H9 (cell line): ENCODE data around the gene STARD3. TPM values are rescaled to one million over a fixed set of nuclear protein-coding genes. Genes with fewer than 3 reads are reported as not detected.

Source experiments
- DNase-seq: peaks from one replicate; pipeline ENCODE4 v3.0.0-alpha.2; 2017
- H2AFZ ChIP-seq: one replicate; pipeline ENCODE4 v1.6.1; 2013; ENCODE audit warnings: mild to moderate bottlenecking, low read length, control low read depth, moderate library complexity
- H2AK5ac ChIP-seq: 2 replicates; pipeline ENCODE4 v1.6.1; 2013; ENCODE audit warnings: low read length, control low read depth, mixed read lengths; ENCODE audit not compliant: insufficient read length
- H2BK120ac ChIP-seq: one replicate; pipeline ENCODE4 v1.6.1; 2013; ENCODE audit warnings: low read depth, mild to moderate bottlenecking, low read length, control low read depth, inconsistent platforms; ENCODE audit not compliant: poor library complexity, severe bottlenecking
- H2BK12ac ChIP-seq: 2 replicates; pipeline ENCODE4 v1.6.1; 2013; ENCODE audit warnings: low read length, control low read depth, mixed read lengths, low read depth; ENCODE audit not compliant: insufficient read length
- H2BK15ac ChIP-seq: 2 replicates; pipeline ENCODE4 v1.6.1; 2013; ENCODE audit warnings: low read depth, low read length, control low read depth
- H2BK20ac ChIP-seq: one replicate; pipeline ENCODE4 v1.6.1; 2013; ENCODE audit warnings: low read depth, mild to moderate bottlenecking, low read length, control low read depth, inconsistent platforms; ENCODE audit not compliant: poor library complexity, severe bottlenecking
- H2BK5ac ChIP-seq: 2 replicates; pipeline ENCODE4 v1.6.1; 2013; ENCODE audit warnings: low read length, control low read depth, mixed read lengths; ENCODE audit not compliant: insufficient read length
- H3K14ac ChIP-seq: 2 replicates; pipeline ENCODE4 v1.6.1; 2013; ENCODE audit warnings: low read length, control low read depth; ENCODE audit not compliant: insufficient read depth
- H3K18ac ChIP-seq: 2 replicates; pipeline ENCODE4 v1.6.1; 2013; ENCODE audit warnings: low read depth, mild to moderate bottlenecking, mixed read lengths, low read length, control low read depth; ENCODE audit not compliant: insufficient read length
- H3K23ac ChIP-seq: 2 replicates; pipeline ENCODE4 v1.6.1; 2013; ENCODE audit warnings: low read length, control low read depth, mixed read lengths, low read depth; ENCODE audit not compliant: insufficient read length
- H3K23me2 ChIP-seq: 2 replicates; pipeline ENCODE4 v1.6.1; 2013; ENCODE audit warnings: low read depth, mild to moderate bottlenecking, mixed read lengths, low read length, control low read depth; ENCODE audit not compliant: insufficient read length, poor library complexity, severe bottlenecking
- H3K27ac ChIP-seq: 2 replicates; pipeline ENCODE4 v1.5.1; 2013; ENCODE audit warnings: low read length, control low read depth, mixed read lengths, low read depth; ENCODE audit not compliant: insufficient read length
- H3K27me3 ChIP-seq: 2 replicates; pipeline ENCODE4 v1.6.1; 2013; ENCODE audit warnings: low read length, control low read depth, inconsistent platforms; ENCODE audit not compliant: insufficient read depth
- H3K4ac ChIP-seq: 2 replicates; pipeline ENCODE4 v1.6.1; 2013; ENCODE audit warnings: low read depth, mild to moderate bottlenecking, control low read depth, inconsistent platforms, low read length, moderate library complexity
- H3K4me1 ChIP-seq: 2 replicates; pipeline ENCODE4 v1.6.1; 2013; ENCODE audit warnings: low read length, control low read depth, inconsistent platforms; ENCODE audit not compliant: insufficient read depth
- H3K4me2 ChIP-seq: 2 replicates; pipeline ENCODE4 v1.6.1; 2013; ENCODE audit warnings: low read length, control low read depth, mixed read lengths; ENCODE audit not compliant: insufficient read length, insufficient read depth
- H3K56ac ChIP-seq: 2 replicates; pipeline ENCODE4 v1.6.1; 2013; ENCODE audit warnings: low read depth, mild to moderate bottlenecking, mixed read lengths, low read length, control low read depth; ENCODE audit not compliant: insufficient read length
- H3K79me1 ChIP-seq: 2 replicates; pipeline ENCODE4 v1.6.1; 2013; ENCODE audit warnings: low read depth, mild to moderate bottlenecking, moderate library complexity, low read length, control low read depth, inconsistent platforms; ENCODE audit not compliant: insufficient read depth, poor library complexity, severe bottlenecking
- H3K79me2 ChIP-seq: 2 replicates; pipeline ENCODE4 v1.6.1; 2013; ENCODE audit warnings: low read length, control low read depth, inconsistent platforms; ENCODE audit not compliant: insufficient read depth
- H3K9ac ChIP-seq: 2 replicates; pipeline ENCODE4 v1.6.1; 2013; ENCODE audit warnings: low read length, control low read depth, mixed read lengths; ENCODE audit not compliant: insufficient read length; ENCODE audit errors: extremely low read depth
- H3K9me3 ChIP-seq: one replicate; pipeline ENCODE4 v1.6.1; 2013; ENCODE audit warnings: low read depth, low read length, inconsistent platforms; ENCODE audit not compliant: control insufficient read depth
- H3T11ph ChIP-seq: one replicate; pipeline ENCODE4 v1.6.1; 2013; ENCODE audit warnings: mild to moderate bottlenecking, low read length, control low read depth, inconsistent platforms
- H4K20me1 ChIP-seq: one replicate; pipeline ENCODE4 v1.6.1; 2013; ENCODE audit not compliant: control insufficient read depth, insufficient read length, insufficient read depth
- H4K5ac ChIP-seq: 2 replicates; pipeline ENCODE4 v1.6.1; 2013; ENCODE audit warnings: low read depth, mild to moderate bottlenecking, mixed read lengths, low read length, control low read depth; ENCODE audit not compliant: insufficient read length
- H4K8ac ChIP-seq: replicated peaks from 2 replicates; pipeline ENCODE4 v1.6.1; 2013; ENCODE audit warnings: low read length, control low read depth, mixed read lengths, low read depth; ENCODE audit not compliant: insufficient read length
- H4K91ac ChIP-seq: 2 replicates; pipeline ENCODE4 v1.6.1; 2013; ENCODE audit warnings: low read depth, mild to moderate bottlenecking, moderate library complexity, mixed read lengths, low read length, control low read depth; ENCODE audit not compliant: insufficient read length
- H3K27ac Mint-ChIP-seq, 3 experiments: 2 replicates in 2 of 3; 3 replicates in 1 of 3; pipeline ENCODE4 v1.8.0; 2020 to 2021; ENCODE audit warnings: mixed read lengths in 3 of 3, mild to moderate bottlenecking in 1 of 3, moderate library complexity in 1 of 3
- H3K27me3 Mint-ChIP-seq: 2 replicates; pipeline ENCODE4 v1.8.0; 2021; ENCODE audit warnings: low read depth, mild to moderate bottlenecking, moderate library complexity, mixed read lengths
- H3K36me3 Mint-ChIP-seq, 3 experiments: 2 replicates in 2 of 3; 3 replicates in 1 of 3; pipeline ENCODE4 v1.8.0; 2020 to 2021; ENCODE audit warnings: low read depth in 3 of 3, mixed read lengths in 3 of 3; ENCODE audit not compliant: insufficient read depth in 1 of 3
- H3K4me1 Mint-ChIP-seq, 2 experiments: 2 replicates each; pipeline ENCODE4 v1.8.0; 2020; ENCODE audit warnings: mixed read lengths in 2 of 2
- H3K4me3 Mint-ChIP-seq, 2 experiments: 2 replicates in 1 of 2; 3 replicates in 1 of 2; pipeline ENCODE4 v1.8.0; 2020 to 2021; ENCODE audit warnings: mild to moderate bottlenecking in 2 of 2, mixed read lengths in 2 of 2, moderate library complexity in 1 of 2
- H3K9me3 Mint-ChIP-seq, 2 experiments: 2 replicates in 1 of 2; 3 replicates in 1 of 2; pipeline ENCODE4 v1.8.0; 2020; ENCODE audit warnings: mild to moderate bottlenecking in 2 of 2, mixed read lengths in 2 of 2, moderate library complexity in 1 of 2
- CTCF ChIP-seq: fragments of 200-600 bp; sonication (generic); conservative IDR thresholded peaks from 3 replicates; pipeline ENCODE4 v1.8.0; 2021; ENCODE audit warnings: antibody characterized with exemption, mild to moderate bottlenecking
- WGBS: extraction: QIAGEN DNeasy Blood & Tissue Kit; methylation state at CpG from one replicate; pipeline ENCODE4 v1.1.7; 2013; ENCODE audit warnings: missing lambda C conversion rate, low lambda C conversion rate, mixed read lengths; ENCODE audit not compliant: insufficient read length; ENCODE audit errors: extremely low coverage; 5-methylcytosine and 5-hydroxymethylcytosine counted together
- total RNA-seq: library from RNA; stranded (reverse); gene quantifications from 2 replicates; pipeline ENCODE4 v1.2.1, GENCODE V29; 2021

The STARD3 gene
- total RNA-seq, 1 experiment from 2014 or later, result 51.3 TPM

- no peak overlapping the region for H3K14ac ChIP-seq
- H2BK5ac ChIP-seq, result no peak overlapping the region
- no peaks in the 10 kb centered on the region; the same call in 1 of the 2 replicates for H3K4me1 ChIP-seq
- H3K23ac ChIP-seq, result no peak overlapping the region
- H3K4ac ChIP-seq, result no peak overlapping the region
- no peaks in the 10 kb centered on the region for H4K20me1 ChIP-seq
- H3K36me3 Mint-ChIP-seq, result no peaks in the 10 kb centered on the region; a peak in 1 of 7 replicates
- no peak overlapping the region for H4K8ac ChIP-seq
- peaks cover 30 to 55% of the 10 kb centered on the region in 2 experiments for H3K4me1 Mint-ChIP-seq
- H4K91ac ChIP-seq, result no peak overlapping the region
- H3T11ph ChIP-seq, result no peak overlapping the region
- no peak overlapping the region for H2BK12ac ChIP-seq
- H3K9me3 ChIP-seq, result no peaks in the 10 kb centered on the region
- no peak overlapping the region for H3K18ac ChIP-seq
- H3K4me2 ChIP-seq, result peak overlapping the region; percentile 38
- peak; percentile 72 for DNase-seq
- peaks cover 98% of the 10 kb centered on the region for H3K27me3 Mint-ChIP-seq
- no peaks in the 10 kb centered on the region for H3K79me1 ChIP-seq
- peak overlapping the region; percentile 27 to 77; a peak in 4 of 5 replicates for H3K4me3 Mint-ChIP-seq
- H3K9ac ChIP-seq, result no peak overlapping the region
- no peak overlapping the region for H2AFZ ChIP-seq
- peaks cover 0 to 4% of the 10 kb centered on the region in 2 experiments; a peak in 1 of 5 replicates for H3K9me3 Mint-ChIP-seq
- H3K27me3 ChIP-seq, result peaks cover 86% of the 10 kb centered on the region
- H2BK120ac ChIP-seq, result no peak overlapping the region
- H3K27ac ChIP-seq, result no peak overlapping the region
- no peak overlapping the region for H2BK20ac ChIP-seq
- H3K56ac ChIP-seq, result no peak overlapping the region
- TF ChIP-seq CTCF, result no peak
- no peak overlapping the region for H2AK5ac ChIP-seq
- no peaks in the 10 kb centered on the region for H3K79me2 ChIP-seq
- H3K23me2 ChIP-seq, result peaks cover 20% of the 10 kb centered on the region
- H2BK15ac ChIP-seq, result no peak overlapping the region
- no peak overlapping the region for H3K27ac Mint-ChIP-seq
- no peak overlapping the region for H4K5ac ChIP-seq
- no CpG with 5 or more reads among the region's 102 CpGs for WGBS
These were observed 31.2 kb upstream of the STARD3 start for GRCh38 chr17:39605492-39606433.
